Right cardiac atrium (tissue), 5 donors: ENCODE measurements around the gene CRADD. TPM values are rescaled to one million over a fixed set of nuclear protein-coding genes. Genes with fewer than 3 reads are reported as not detected.

Experiments used
- ATAC-seq, 2 donors: fragments of 200-7000 bp; cut with Tn5 transposase; one replicate each; pipeline versions ENCODE4 v1.8.0 to v1.9.1; 2020; ENCODE audit warnings: moderate library complexity in 2 of 2, mild to moderate bottlenecking in 1 of 2
- DNase-seq, 3 donors: peaks; one replicate each; pipeline ENCODE4 v3.0.0-alpha.2; 2020
- H3K27ac ChIP-seq: one replicate; pipeline ENCODE4 v1.5.1; 2013; ENCODE audit warnings: mild to moderate bottlenecking, low read length, control low read depth, moderate library complexity
- H3K27me3 ChIP-seq: one replicate; pipeline ENCODE4 v1.6.1; 2013; ENCODE audit not compliant: control insufficient read depth, insufficient read depth
- H3K4me1 ChIP-seq: one replicate; pipeline ENCODE4 v1.6.1; 2013; ENCODE audit warnings: low read length; ENCODE audit not compliant: control insufficient read depth, insufficient read depth
- H3K4me3 ChIP-seq: one replicate; pipeline ENCODE4 v1.5.1; 2013; ENCODE audit warnings: low read length, control low read depth
- H3K9me3 ChIP-seq: one replicate; pipeline ENCODE4 v1.6.1; 2013; ENCODE audit warnings: low read length; ENCODE audit not compliant: control insufficient read depth
- WGBS: extraction: QIAGEN DNeasy Blood & Tissue Kit; methylation state at CpG from one replicate; pipeline ENCODE4 v1.1.7; 2013; 5-methylcytosine and 5-hydroxymethylcytosine counted together
- intact Hi-C, 4 donors: fragments of 100-400 bp; cut with DNase I; formaldehyde crosslinking; loops; one replicate each; pipeline versions ENCODE4 v1.11.0 to v1.14.0; 2022 to 2023
- polyA plus RNA-seq: library from polyadenylated mRNA; stranded (reverse); fragments of 200-250 nt; gene quantifications from one replicate; pipeline ENCODE4 v1.2.3, GENCODE V29; 2013
- total RNA-seq, 4 donors: library from RNA; stranded (reverse); fragmentation: NEBNext Ultra II Directional; extraction: Animal tissue kit (Norgen Biotek cat#: 25700); gene quantifications; one replicate each; pipeline ENCODE4 v1.2.1, GENCODE V29; 2021
- donor health status: healthy with polysubstance abuse.
- donor health status: DM: no; HTN: yes; CAD: no.
- donor health status: DM: no; HTN: no; CAD: no.
- donor health status: DM: no; HTN: yes; CAD: no; lungs with severe emphysema.
- donor health status: DM: yes; HTN: yes; CAD: no.

The CRADD gene
- total and polyA plus RNA-seq, 5 donors: 29.1 to 45.7 (median 37.8) TPM

DNA sequence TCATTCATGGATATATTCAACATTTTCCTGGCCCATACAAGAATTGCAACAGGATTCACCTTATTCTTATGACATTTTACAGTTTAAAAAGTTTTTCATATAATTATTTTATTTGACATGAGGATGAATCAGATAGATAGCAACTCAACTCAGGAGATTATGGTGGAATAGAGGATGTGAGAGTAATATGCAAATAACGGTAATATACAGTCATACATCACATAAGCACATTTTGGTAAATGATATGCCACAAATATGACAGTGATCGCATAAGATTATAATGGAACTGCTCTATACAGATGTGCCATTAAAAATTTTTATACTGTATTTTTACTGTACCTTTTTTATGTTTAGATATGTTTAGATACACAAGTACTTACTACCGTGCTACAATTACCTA is 24.1 kb upstream of the CRADD start:
- 95% methylated on average over 3 of the region's 3 CpGs for WGBS
- ATAC-seq: no peak

DNA sequence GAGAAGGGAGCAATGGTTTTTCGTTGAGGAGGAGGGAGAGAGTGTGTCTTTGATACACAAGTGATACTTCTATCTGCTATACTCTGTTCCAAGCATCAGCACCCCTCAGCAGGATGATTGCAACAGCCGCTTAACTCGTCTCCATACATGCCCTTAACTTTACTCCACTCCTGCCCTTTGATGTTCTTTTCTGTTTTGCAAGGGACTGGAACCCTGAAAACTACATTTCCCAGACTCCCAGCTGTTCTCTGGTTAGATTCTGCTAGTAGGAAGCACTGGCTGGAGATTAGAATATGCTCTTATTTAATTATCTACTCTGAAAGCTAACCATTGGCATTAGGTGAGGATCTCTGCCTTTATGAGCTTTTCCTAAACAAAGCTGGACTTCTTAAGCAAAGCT is 23.5 kb upstream of the CRADD start:
- Histone ChIP-seq H3K9me3 (no peaks in the 10 kb centered on the region), H3K4me3 (no peak overlapping the region), H3K4me1 (no peaks in the 10 kb centered on the region), H3K27ac (no peak overlapping the region), H3K27me3 (no peaks in the 10 kb centered on the region)
- WGBS: 67% methylated on average over 3 of the region's 3 CpGs
- intact Hi-C loops: no loop called here
- no peak for DNase-seq
- ATAC-seq: no peak

More for the DNA sequence above, 24.1 kb upstream of the CRADD start:
- Histone ChIP-seq H3K27me3 (no peaks in the 10 kb centered on the region), H3K4me1 (no peaks in the 10 kb centered on the region), H3K4me3 (no peak overlapping the region), H3K27ac (no peak overlapping the region), H3K9me3 (no peaks in the 10 kb centered on the region)
- intact Hi-C loops: no loop called here
- no peak for DNase-seq

DNA sequence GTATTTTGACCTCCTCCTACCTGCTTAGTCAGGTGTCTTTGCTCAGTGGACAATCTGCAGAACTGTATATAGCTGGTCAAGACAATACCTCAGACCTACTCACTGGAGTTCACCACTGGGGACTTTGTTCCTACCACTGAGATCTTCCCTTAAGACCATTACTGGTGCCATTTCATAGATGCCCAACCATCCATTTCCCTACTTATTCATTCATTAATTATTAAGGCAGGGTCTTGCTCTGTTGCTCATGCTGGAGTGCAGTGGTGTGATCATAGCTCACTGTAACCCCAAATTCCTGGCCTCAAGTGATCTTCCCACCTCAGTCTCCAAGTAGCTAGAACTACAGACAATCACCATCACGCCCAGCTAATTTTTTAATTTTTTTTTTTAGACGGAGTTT is 22.8 kb upstream of the CRADD start:
- ATAC-seq (no peak), DNase-seq (no peak)
- intact Hi-C loops: no loop called here
- Histone ChIP-seq H3K9me3 (no peaks in the 10 kb centered on the region), H3K4me3 (no peak overlapping the region), H3K4me1 (no peaks in the 10 kb centered on the region), H3K27ac (no peak overlapping the region), H3K27me3 (no peaks in the 10 kb centered on the region)
- WGBS: 95% methylated on average over 2 of the region's 2 CpGs

DNA sequence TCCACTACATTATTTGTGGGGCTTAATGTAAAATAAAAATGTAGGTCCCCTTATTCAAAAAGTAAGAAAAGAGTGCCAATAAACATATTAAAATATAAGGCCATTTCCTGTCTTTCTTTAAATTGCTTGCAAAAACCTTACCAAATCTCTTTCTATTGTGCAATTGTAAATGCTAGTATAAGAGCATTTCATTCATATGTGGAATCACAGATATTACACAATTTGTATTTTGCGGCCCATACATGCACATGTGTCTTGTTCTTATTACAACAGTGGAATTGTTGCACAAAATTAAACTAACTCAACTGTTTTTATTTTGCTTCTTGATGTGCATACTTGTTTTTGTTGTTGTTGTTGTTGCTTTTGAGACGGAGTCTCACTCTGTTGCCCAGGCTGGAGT is 20.1 kb upstream of the CRADD start:
- intact Hi-C loops: no loop called here
- WGBS: 92% methylated on average over 2 of the region's 2 CpGs

GRCh38 chr12:93661021-93661420 is 16.2 kb upstream of the CRADD start:
- DNase-seq: no peak
- intact Hi-C loops: loop anchor here in 1 of 4 donors (10.0 kb wide), 1 partner anchor 66 kb away; no protein-coding TSS in a partner anchor
- WGBS: 57% methylated on average over 3 of the region's 3 CpGs

More for the DNA sequence above, 20.1 kb upstream of the CRADD start:
- Histone ChIP-seq H3K27me3 (no peaks in the 10 kb centered on the region), H3K4me3 (no peak overlapping the region), H3K9me3 (no peaks in the 10 kb centered on the region), H3K4me1 (no peaks in the 10 kb centered on the region), H3K27ac (no peak overlapping the region)
- ATAC-seq: no peak
- no peak for DNase-seq

DNA sequence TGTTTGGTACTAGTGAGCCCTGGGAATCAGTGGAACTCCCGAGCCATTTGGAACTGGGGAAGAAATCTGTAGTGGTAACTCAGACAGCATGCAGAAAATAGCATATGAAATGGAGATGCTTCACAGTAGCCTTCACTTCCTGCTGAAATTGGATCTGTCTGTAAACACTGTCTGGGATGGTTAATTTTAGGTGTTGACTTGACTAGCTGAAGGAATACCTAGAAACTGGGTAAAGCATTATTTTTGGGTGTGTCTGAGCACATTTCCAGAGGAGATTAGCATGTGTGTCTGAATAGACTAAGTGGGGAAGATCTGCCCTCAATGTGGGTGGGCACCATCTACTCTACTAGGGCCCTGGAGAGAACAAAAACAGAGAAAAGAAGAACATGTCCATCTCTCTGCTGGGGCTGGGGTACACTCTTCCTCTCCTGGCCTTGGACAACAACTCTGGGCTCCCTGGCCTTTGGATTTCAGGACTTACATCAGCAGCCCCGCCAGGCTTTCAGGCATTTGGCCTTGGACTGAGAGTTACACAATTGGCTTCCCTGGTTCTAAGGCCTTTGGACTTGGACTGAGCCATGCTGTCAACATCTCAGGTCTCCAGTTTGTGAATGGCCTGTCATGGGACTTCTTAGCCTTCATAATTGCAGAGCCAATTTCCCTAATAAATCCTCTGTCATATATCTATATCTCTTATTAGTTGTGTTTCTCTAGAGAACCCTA is 14.0 kb upstream of the CRADD start:
- H3K27me3 ChIP-seq: no peaks in the 10 kb centered on the region
- no peak overlapping the region for H3K27ac ChIP-seq
- WGBS: 82% methylated on average over 2 of the region's 2 CpGs
- ATAC-seq: peak; percentile 57 to 83
- no peaks in the 10 kb centered on the region for H3K9me3 ChIP-seq
- H3K4me3 ChIP-seq: no peak overlapping the region
- peak; percentile 63 to 79 (median 67) for DNase-seq
- H3K4me1 ChIP-seq: no peaks in the 10 kb centered on the region
- intact Hi-C loops: loop anchor here in 1 of 4 donors (10.0 kb wide), 1 partner anchor 68 kb away; no protein-coding TSS in a partner anchor

More at GRCh38 chr12:93661021-93661420, 16.2 kb upstream of the CRADD start:
- no peak for ATAC-seq
- Histone ChIP-seq H3K4me1 (no peaks in the 10 kb centered on the region), H3K27ac (no peak overlapping the region), H3K4me3 (no peak overlapping the region), H3K27me3 (no peaks in the 10 kb centered on the region), H3K9me3 (no peaks in the 10 kb centered on the region)

DNA sequence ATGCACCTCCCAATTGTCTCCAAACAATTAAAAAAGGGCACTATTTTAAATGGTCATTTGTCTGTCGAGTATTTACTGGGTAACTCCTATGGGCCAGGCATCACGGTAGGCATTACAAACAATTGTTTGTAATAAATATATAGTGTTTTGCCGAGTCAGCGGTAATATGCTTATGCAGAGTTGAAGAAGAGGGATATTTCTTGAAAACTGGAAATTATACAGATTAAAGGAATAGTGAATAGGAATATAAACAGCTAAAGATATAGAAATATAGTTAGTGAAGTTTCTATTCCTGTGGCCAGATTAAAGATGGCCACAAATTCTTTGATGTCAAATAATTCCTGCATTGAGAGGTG is 13.5 kb upstream of the CRADD start:
- Histone ChIP-seq H3K9me3 (no peaks in the 10 kb centered on the region), H3K27ac (no peak overlapping the region), H3K4me1 (no peaks in the 10 kb centered on the region), H3K4me3 (no peak overlapping the region), H3K27me3 (no peaks in the 10 kb centered on the region)
- ATAC-seq (no peak), DNase-seq (no peak)
- intact Hi-C loops: loop anchor here in 1 of 4 donors (10.0 kb wide), 1 partner anchor 69 kb away; no protein-coding TSS in a partner anchor
- 95% methylated on average over 4 of the region's 4 CpGs for WGBS

GRCh38 chr12:93664573-93665138 is 12.5 kb upstream of the CRADD start:
- Histone ChIP-seq H3K9me3 (no peaks in the 10 kb centered on the region), H3K4me1 (no peaks in the 10 kb centered on the region), H3K27ac (no peak overlapping the region), H3K27me3 (no peaks in the 10 kb centered on the region), H3K4me3 (no peak overlapping the region)
- intact Hi-C loops: loop anchor here in 1 of 4 donors (10.0 kb wide), 1 partner anchor 70 kb away; no protein-coding TSS in a partner anchor
- DNase-seq (no peak), ATAC-seq (no peak)
- WGBS: 80% methylated on average over 2 of the region's 2 CpGs

DNA sequence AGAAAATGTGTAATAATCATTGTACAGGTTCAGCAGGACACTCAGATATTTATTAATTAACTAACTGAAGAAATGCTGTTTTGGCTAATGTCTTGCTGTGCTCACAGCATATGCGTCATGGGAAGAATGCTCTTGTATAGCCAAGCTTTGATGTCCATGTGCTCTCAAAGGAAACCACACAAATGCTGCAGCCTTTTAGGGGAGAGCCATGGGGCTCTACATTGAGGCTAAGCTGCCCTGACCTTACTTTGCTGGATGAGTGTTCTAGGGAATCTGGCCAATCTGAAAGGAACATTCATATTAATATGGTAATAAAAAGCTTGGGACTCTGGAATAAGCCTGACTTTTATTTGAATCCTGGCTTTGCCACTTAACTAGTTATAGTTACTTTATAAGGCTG is 9.5 kb upstream of the CRADD start:
- Histone ChIP-seq H3K4me3 (no peak overlapping the region), H3K4me1 (no peaks in the 10 kb centered on the region), H3K9me3 (no peaks in the 10 kb centered on the region), H3K27ac (no peak overlapping the region), H3K27me3 (no peaks in the 10 kb centered on the region)
- DNase-seq (no peak), ATAC-seq (no peak)
- WGBS: 90% methylated on average over 1 of the region's 1 CpG
- intact Hi-C loops: loop anchor here in 1 of 4 donors (10.0 kb wide), 1 partner anchor 73 kb away; no protein-coding TSS in a partner anchor

GRCh38 chr12:93668919-93669418 is 8.2 kb upstream of the CRADD start:
- Histone ChIP-seq H3K4me3 (no peak overlapping the region), H3K27me3 (no peaks in the 10 kb centered on the region), H3K27ac (no peak overlapping the region), H3K4me1 (no peaks in the 10 kb centered on the region), H3K9me3 (no peaks in the 10 kb centered on the region)
- WGBS: 92% methylated on average over 5 of the region's 5 CpGs
- intact Hi-C loops: loop anchor here in 1 of 4 donors (10.0 kb wide), 1 partner anchor 74 kb away; no protein-coding TSS in a partner anchor
- no peak for ATAC-seq
- DNase-seq: no peak

GRCh38 chr12:93669452-93669851 is 7.7 kb upstream of the CRADD start:
- WGBS: 92% methylated on average over 3 of the region's 3 CpGs
- Histone ChIP-seq H3K27me3 (no peaks in the 10 kb centered on the region), H3K4me3 (no peak overlapping the region), H3K4me1 (no peaks in the 10 kb centered on the region), H3K27ac (no peak overlapping the region), H3K9me3 (no peaks in the 10 kb centered on the region)
- intact Hi-C loops: loop anchor here in 1 of 4 donors (10.0 kb wide), 1 partner anchor 75 kb away; no protein-coding TSS in a partner anchor
- no peak for ATAC-seq
- DNase-seq: no peak
